PFSK-1 (cell line): ENCODE data around the gene ERBB2.

ENCODE experiments used
- FOXP2 ChIP-seq: optimal IDR thresholded peaks from 2 replicates; pipeline ENCODE3; 2011; ENCODE audit warnings: borderline replicate concordance, control low read depth, inconsistent platforms; ENCODE audit not compliant: insufficient read depth; ENCODE audit errors: extremely low read length, extremely low read depth
- POLR2AphosphoS5 ChIP-seq: IDR thresholded peaks from 2 replicates; pipeline ENCODE4 v1.6.1; 2012; ENCODE audit warnings: low read depth, mild to moderate bottlenecking, control low read depth, low read length, moderate library complexity
- SIN3A ChIP-seq: IDR thresholded peaks from 2 replicates; pipeline ENCODE4 v1.6.1; 2012; ENCODE audit warnings: mild to moderate bottlenecking, low read length, moderate library complexity, borderline replicate concordance; ENCODE audit not compliant: insufficient read depth
- TAF1 ChIP-seq: IDR thresholded peaks from 2 replicates; pipeline ENCODE4 v1.6.1; 2012; ENCODE audit warnings: low read length, control low read depth, borderline replicate concordance; ENCODE audit not compliant: insufficient read depth
- TF ChIP-seq, protein P1 (sequence below), 2 experiments: IDR thresholded peaks; 2 replicates each; pipeline versions ENCODE4 v1.6.1 to v1.8.0; 2011 to 2012; ENCODE audit warnings: low read depth in 2 of 2, low read length in 2 of 2, control low read depth in 1 of 2, inconsistent platforms in 1 of 2, mild to moderate bottlenecking in 1 of 2, moderate library complexity in 1 of 2; ENCODE audit not compliant: insufficient read depth in 1 of 2

ERBB2 gene

DNA sequence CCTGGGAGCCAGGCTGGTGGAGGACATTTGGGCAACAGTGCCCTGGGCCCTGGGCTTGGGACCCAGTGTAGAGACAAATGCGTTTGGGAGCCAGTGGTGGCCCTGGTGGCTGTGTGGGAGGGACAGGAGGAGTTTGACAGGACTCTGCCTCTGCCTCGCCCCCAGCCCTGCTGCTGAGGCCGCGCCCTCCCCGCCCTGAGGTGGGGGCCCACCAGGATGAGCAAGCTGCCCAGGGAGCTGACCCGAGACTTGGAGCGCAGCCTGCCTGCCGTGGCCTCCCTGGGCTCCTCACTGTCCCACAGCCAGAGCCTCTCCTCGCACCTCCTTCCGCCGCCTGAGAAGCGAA lies 46.6 kb upstream of the ERBB2 start:
- TF ChIP-seq POLR2AphosphoS5, result no peak
- TF ChIP-seq TAF1, result no peak

DNA sequence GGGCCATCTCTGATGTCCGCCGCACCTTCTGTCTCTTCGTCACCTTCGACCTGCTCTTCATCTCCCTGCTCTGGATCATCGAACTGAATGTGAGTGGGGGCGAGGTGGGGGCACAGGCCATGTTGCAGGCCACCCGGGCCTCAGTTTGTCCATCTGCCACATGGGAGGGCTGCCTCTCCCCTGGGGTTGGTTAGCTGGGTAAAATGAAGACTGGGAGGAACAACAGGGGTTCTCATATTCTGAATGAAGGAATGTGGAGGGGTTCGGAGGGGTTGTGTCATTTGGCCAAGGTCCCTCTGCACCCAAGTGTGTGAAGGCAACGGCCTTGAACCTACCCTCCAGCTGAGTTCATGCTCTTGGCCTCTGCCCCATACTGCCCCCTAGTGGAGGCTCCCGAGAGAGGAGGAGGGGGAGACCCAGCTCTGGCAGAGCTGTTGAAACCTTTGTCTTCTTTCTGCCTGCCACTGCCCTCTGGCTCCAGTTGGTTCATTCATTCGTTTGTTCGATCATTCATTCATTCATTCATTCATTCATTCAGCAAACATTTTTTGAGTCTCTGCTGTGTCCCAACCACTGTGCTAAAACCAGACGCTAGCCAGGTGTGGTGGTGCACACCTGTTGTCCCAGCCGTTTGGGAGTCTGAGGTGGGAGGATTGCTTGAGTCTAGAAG lies 46.1 kb upstream of the ERBB2 start:
- no peak for TF ChIP-seq SIN3A
- TF ChIP-seq FOXP2, result no peak
- no peak for TF ChIP-seq POLR2AphosphoS5
- TF ChIP-seq, protein P1, sequence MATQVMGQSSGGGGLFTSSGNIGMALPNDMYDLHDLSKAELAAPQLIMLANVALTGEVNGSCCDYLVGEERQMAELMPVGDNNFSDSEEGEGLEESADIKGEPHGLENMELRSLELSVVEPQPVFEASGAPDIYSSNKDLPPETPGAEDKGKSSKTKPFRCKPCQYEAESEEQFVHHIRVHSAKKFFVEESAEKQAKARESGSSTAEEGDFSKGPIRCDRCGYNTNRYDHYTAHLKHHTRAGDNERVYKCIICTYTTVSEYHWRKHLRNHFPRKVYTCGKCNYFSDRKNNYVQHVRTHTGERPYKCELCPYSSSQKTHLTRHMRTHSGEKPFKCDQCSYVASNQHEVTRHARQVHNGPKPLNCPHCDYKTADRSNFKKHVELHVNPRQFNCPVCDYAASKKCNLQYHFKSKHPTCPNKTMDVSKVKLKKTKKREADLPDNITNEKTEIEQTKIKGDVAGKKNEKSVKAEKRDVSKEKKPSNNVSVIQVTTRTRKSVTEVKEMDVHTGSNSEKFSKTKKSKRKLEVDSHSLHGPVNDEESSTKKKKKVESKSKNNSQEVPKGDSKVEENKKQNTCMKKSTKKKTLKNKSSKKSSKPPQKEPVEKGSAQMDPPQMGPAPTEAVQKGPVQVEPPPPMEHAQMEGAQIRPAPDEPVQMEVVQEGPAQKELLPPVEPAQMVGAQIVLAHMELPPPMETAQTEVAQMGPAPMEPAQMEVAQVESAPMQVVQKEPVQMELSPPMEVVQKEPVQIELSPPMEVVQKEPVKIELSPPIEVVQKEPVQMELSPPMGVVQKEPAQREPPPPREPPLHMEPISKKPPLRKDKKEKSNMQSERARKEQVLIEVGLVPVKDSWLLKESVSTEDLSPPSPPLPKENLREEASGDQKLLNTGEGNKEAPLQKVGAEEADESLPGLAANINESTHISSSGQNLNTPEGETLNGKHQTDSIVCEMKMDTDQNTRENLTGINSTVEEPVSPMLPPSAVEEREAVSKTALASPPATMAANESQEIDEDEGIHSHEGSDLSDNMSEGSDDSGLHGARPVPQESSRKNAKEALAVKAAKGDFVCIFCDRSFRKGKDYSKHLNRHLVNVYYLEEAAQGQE (IDR thresholded peaks at IDR 0.05; ENCODE audit: insufficient read depth in 1 of 2, low read depth in 2 of 2, low read length in 2 of 2), result no peak
- TF ChIP-seq TAF1, result no peak

DNA sequence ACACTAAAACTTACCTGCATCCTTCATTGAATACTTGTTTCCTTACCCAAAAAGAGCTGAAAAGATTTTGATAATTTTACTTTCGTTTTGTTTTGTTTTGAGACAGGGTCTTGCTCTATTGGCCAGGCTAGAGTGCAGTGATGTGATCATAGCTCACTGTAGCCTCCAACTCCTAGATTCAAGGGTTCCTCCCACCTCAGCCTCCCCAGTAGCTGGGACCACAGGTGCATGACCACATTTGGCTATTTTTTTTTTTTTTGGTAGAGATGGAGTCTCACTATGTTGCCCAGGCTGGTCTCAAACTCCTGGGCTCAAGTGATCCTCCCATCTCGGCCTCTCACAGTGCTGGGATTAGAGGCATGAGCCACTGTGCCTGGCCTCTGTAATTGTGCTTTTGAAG lies 44.8 kb upstream of the ERBB2 start:
- TF ChIP-seq TAF1 (no peak), FOXP2 (no peak), SIN3A (no peak), POLR2AphosphoS5 (no peak)
- TF ChIP-seq, protein P1 (IDR thresholded peaks at IDR 0.05; ENCODE audit: insufficient read depth in 1 of 2, low read depth in 2 of 2, low read length in 2 of 2), result no peak

DNA sequence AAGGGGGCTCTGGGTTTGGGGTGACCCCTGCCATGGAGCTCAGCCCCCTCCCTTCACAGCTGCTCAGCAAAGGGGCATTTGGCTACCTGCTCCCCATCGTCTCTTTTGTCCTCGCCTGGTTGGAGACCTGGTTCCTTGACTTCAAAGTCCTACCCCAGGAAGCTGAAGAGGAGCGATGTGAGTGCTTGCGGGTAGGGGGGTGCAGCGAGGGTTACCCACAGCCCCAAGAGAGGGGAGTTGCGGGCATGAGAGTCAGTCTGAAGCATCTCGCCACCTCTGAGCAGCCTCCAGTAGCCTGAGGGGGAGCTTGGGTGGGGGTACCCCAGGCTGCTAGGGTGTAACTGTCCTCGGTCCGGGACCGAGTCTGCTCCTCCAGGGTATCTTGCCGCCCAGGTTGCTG lies 41.5 kb upstream of the ERBB2 start:
- no peak for TF ChIP-seq SIN3A
- no peak for TF ChIP-seq TAF1
- TF ChIP-seq, protein P1 (IDR thresholded peaks at IDR 0.05; ENCODE audit: insufficient read depth in 1 of 2, low read depth in 2 of 2, low read length in 2 of 2), result no peak
- TF ChIP-seq FOXP2, result no peak
- TF ChIP-seq POLR2AphosphoS5, result no peak

DNA sequence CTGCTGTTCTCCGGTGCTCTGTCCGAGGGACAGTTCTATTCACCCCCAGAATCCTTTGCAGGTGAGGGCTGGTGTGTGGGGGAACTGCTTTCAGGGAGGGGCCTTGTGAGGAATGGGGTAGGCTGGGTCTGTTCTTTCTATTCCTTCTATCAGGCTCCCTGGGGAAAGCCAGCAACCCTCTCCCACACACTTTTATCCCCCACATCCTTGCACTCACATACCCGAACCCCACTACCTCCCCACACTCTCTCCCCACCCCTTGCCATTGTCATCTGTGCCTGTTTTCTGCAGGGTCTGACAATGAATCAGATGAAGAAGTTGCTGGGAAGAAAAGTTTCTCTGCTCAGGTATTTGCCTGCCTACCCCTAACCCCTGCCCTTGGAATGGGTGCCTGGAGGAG lies 41.1 kb upstream of the ERBB2 start:
- TF ChIP-seq SIN3A (no peak), FOXP2 (no peak)

DNA sequence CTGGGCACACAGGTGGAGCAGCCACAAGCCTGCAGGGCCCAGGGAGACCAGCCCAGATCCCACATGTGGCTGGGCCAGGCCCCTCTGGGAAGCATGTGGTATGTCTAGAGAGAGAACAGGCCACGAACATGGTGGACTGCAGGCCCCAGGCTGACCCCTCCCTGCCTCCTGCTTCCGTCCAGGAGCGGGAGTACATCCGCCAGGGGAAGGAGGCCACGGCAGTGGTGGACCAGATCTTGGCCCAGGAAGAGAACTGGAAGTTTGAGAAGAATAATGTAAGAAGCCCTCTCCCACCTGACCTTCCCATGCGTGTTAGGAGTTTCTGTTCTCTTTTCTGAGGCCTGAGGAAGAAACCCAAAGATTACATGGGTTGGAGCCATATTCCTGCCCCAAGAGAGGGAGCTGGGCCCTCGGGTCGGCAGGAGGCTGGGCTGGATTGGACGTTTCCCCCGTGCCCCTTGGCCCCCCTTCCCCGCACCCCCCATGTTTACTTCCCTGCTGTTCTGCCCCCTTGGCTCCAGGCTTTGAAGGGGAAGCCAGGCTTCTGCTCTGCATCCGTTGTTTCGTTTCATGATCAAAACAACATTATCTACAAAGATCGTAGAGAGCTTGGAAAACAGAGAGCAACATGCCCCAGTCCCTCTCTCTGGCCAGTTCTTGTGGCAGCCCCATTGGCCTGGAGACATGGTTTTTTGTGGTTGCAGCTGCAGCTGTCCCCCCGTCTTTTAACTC lies 40.4 kb upstream of the ERBB2 start:
- no peak for TF ChIP-seq FOXP2
- no peak for TF ChIP-seq TAF1
- no peak for TF ChIP-seq SIN3A
- TF ChIP-seq, protein P1 (IDR thresholded peaks at IDR 0.05; ENCODE audit: insufficient read depth in 1 of 2, low read depth in 2 of 2, low read length in 2 of 2), result no peak
- no peak for TF ChIP-seq POLR2AphosphoS5
